HFF-Myc (cell line): ENCODE results near the gene GPR132.
"Not testable (repeated sequence)": the region's sequence is repeated elsewhere in the genome, so short reads cannot be mapped to it uniquely, and the experiment has no call there.

ENCODE experiments used
- DNase-seq: peaks from one replicate; pipeline ENCODE4 v3.0.0-alpha.2; 2011; ENCODE audit warnings: low read depth; ENCODE audit errors: extremely low read depth
- H3K4me3 ChIP-seq: replicated peaks from 2 replicates; pipeline ENCODE4 v1.5.1; 2011; ENCODE audit warnings: low read depth, mild to moderate bottlenecking, control low read depth, low read length
- CTCF ChIP-seq: IDR thresholded peaks from 2 replicates; pipeline ENCODE4 v1.5.1; 2012; ENCODE audit warnings: mild to moderate bottlenecking, low read depth, low read length, control low read depth; ENCODE audit errors: missing control alignments

Gene GPR132

GRCh38 chr14:105087308-105087962, 22.2 kb upstream of the GPR132 start:
- DNase-seq = no peak
- peak overlapping the region; percentile 42 for H3K4me3 ChIP-seq
- TF ChIP-seq CTCF = no peak

- DNase-seq = no peak
- peak; percentile 79 for TF ChIP-seq CTCF
- peak overlapping the region; percentile 42 for H3K4me3 ChIP-seq
These were observed 21.6 kb upstream of the GPR132 start for GRCh38 chr14:105086833-105087307.

- H3K4me3 ChIP-seq = no peak overlapping the region
- no peak for TF ChIP-seq CTCF
- DNase-seq = no peak
These were observed 20.5 kb upstream of the GPR132 start for GRCh38 chr14:105085766-105086165.

GRCh38 chr14:105084741-105085571, 19.7 kb upstream of the GPR132 start:
- no peak for TF ChIP-seq CTCF
- H3K4me3 ChIP-seq = no peak overlapping the region

GRCh38 chr14:105083926-105084685, 18.9 kb upstream of the GPR132 start:
- no peak for DNase-seq
- no peak for TF ChIP-seq CTCF

More at GRCh38 chr14:105084741-105085571, 19.7 kb upstream of the GPR132 start:
- no peak for DNase-seq

GRCh38 chr14:105082703-105083102, 17.5 kb upstream of the GPR132 start:
- no peak for TF ChIP-seq CTCF
- no peak overlapping the region for H3K4me3 ChIP-seq
- DNase-seq = no peak

More at GRCh38 chr14:105083926-105084685, 18.9 kb upstream of the GPR132 start:
- H3K4me3 ChIP-seq = no peak overlapping the region

- H3K4me3 ChIP-seq, DNase-seq: not testable (repeated sequence)
These were observed 16.2 kb upstream of the GPR132 start for GRCh38 chr14:105081473-105081872.
